Heart left ventricle (tissue), 16 donors: ENCODE results near the gene MAFG. TPM values are rescaled to one million over a fixed set of nuclear protein-coding genes. Genes with fewer than 3 reads are reported as not detected.
A peak's percentile ranks its signal among the peaks of the same experiment; 100 is the strongest.

Source experiments
- ATAC-seq, 4 donors: fragments of 200-7000 bp; cut with Tn5 transposase; one replicate each; pipeline ENCODE4 v1.9.1; 2020 to 2022; ENCODE audit warnings: moderate library complexity in 4 of 4, mild to moderate bottlenecking in 3 of 4, moderate number of reproducible peaks in 1 of 4
- DNase-seq, 5 donors: peaks; one replicate each; pipeline ENCODE4 v3.0.0-alpha.2; 2020
- H3K27ac ChIP-seq, 12 donors: fragments of 200-600 bp; sonication (generic) in 4 of 12; one replicate each; pipeline versions ENCODE4 v1.5.0 to v1.8.0; 2016 to 2022; ENCODE audit warnings: mild to moderate bottlenecking in 2 of 12
- H3K27me3 ChIP-seq, 9 donors: fragments of 200-600 bp; sonication (generic) in 2 of 9; one replicate each; pipeline versions ENCODE4 v1.5.1 to v1.8.0; 2016 to 2022; ENCODE audit warnings: mild to moderate bottlenecking in 3 of 9
- H3K36me3 ChIP-seq, 9 donors: fragments of 200-600 bp; sonication (generic) in 2 of 9; one replicate each; pipeline versions ENCODE4 v1.5.0 to v1.8.0; 2018 to 2022; ENCODE audit warnings: mild to moderate bottlenecking in 2 of 9
- H3K4me1 ChIP-seq, 12 donors: fragments of 200-600 bp; sonication (generic) in 4 of 12; one replicate each; pipeline versions ENCODE4 v1.5.0 to v1.8.0; 2016 to 2022; ENCODE audit warnings: mild to moderate bottlenecking in 3 of 12
- H3K4me3 ChIP-seq, 12 donors: fragments of 200-600 bp; sonication (generic) in 4 of 12; one replicate each; pipeline versions ENCODE4 v1.5.0 to v1.8.0; 2017 to 2022; ENCODE audit warnings: mild to moderate bottlenecking in 9 of 12, moderate library complexity in 4 of 12
- H3K9me3 ChIP-seq, 12 donors: fragments of 200-600 bp; sonication (generic) in 4 of 12; one replicate each; pipeline versions ENCODE4 v1.5.0 to v1.8.0; 2016 to 2022; ENCODE audit warnings: mild to moderate bottlenecking in 1 of 12
- CTCF ChIP-seq, 12 donors: fragments of 200-600 bp; sonication (generic) in 4 of 12; IDR thresholded peaks; one replicate each; pipeline versions ENCODE4 v1.5.0 to v1.8.0; 2018 to 2022; ENCODE audit warnings: antibody characterized with exemption in 12 of 12, mild to moderate bottlenecking in 5 of 12
- POLR2A ChIP-seq, 2 donors: fragments of 450-650 bp; IDR thresholded peaks; one replicate each; pipeline ENCODE4 v1.6.1; 2017; ENCODE audit warnings: antibody characterized with exemption in 2 of 2, mild to moderate bottlenecking in 2 of 2, moderate library complexity in 2 of 2
- WGBS, 4 donors: extraction: QIAGEN DNeasy Blood & Tissue Kit in 2 of 4; methylation state at CpG; one replicate each; pipeline versions ENCODE4 v1.1.5 to v1.1.7; 2013 to 2018; 5-methylcytosine and 5-hydroxymethylcytosine counted together
- intact Hi-C, 10 donors: fragments of 100-400 bp; cut with DNase I; formaldehyde crosslinking; loops; one replicate each; pipeline versions ENCODE4 v1.11.1 to v1.14.2; 2022
- polyA plus RNA-seq, 2 donors: library from polyadenylated mRNA; stranded (reverse); fragments of 200-250 nt; gene quantifications; one replicate each; pipeline ENCODE4 v1.2.3, GENCODE V29; 2013
- total RNA-seq, 9 donors: library from RNA; depleted of rRNA in 2 of 9; stranded (reverse); fragments of >200 nt in 2 of 9; fragmentation: NEBNext Ultra II Directional in 3 of 9; extraction: Animal tissue kit (Norgen Biotek cat#: 25700) in 3 of 9; gene quantifications; one replicate each; pipeline versions ENCODE4 v1.1.0 to v1.2.4, GENCODE V29; 2016 to 2023
- donor health status: ischemic (EF 13 %, LVEDD 7.1; RV severe dilation, severe dysfunction).
- donor health status: healthy with polysubstance abuse.
- donor health status: DM: no; HTN: yes; CAD: no.
- donor health status: DM: no; HTN: no; CAD: no.
- donor health status: ischemic (EF 25% LVEDD 6.9; RV normal size, moderate dysfunction).
- donor health status: ischemic (EF 25% LVEDD 5.7; RV mildly dilated, moderate dysfunction).
- donor health status: healthy.
- donor health status: DM: yes; HTN: yes; CAD: no.
- donor health status: ischemic (EF 35%, LVEDD 5.7; RV mildly dilated, moderate dysfunction).
- donor health status: nonischemic (EF 11% LVEDD 7.7; RV severe dilation, severe dysfunction).
- donor health status: DM: yes; HTN: yes; CAD: no.
- donor health status: PGD.
- donor health status: ischemic (EF 29% LVEDD 5.4; RV normal size, mild dysfunction).
- donor health status: nonischemic (EF 23%, LVEDD 6.1; RV moderate dilation, normal function).

Gene MAFG
- total and polyA plus RNA-seq, 11 donors: 10.2 to 30.5 (median 18.0) TPM

DNA sequence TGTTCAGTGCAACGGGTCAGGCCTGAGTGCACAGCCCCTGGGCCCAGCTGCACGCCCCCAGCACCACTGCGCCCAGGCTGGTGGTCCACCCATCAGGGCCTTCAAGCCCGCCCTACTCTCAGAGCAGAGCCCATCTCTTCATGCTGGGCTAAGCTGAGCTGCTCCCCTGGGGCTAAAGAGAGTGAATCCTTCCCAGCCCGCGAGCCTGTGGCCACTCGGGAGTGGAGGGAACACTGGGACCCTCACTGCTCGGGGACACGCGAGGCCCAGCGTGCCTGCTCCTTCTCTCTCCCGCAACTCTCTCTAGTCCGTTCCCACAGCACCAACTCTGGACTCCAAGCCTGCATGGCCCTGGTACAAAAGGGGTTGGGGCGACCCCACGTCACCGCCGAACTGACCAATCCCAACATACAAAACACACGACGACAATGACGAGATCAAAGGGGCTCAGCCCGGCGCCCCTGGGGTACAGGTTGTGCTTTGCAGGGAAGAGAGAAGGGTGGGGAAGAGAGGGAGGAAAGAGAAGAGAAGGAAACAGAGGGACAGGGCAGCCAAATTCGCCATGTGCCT is 5.5 kb downstream of the MAFG start:
- H3K9me3 ChIP-seq: no peaks in the 10 kb centered on the region
- H3K4me3 ChIP-seq: peak overlapping the region in 1 of 12 donors; percentile 49
- H3K36me3 ChIP-seq: peaks cover 0 to 39% (median 29%) of the 10 kb centered on the region in 9 donors
- H3K4me1 ChIP-seq: peaks cover 19 to 89% (median 50%) of the 10 kb centered on the region in 12 donors
- no peaks in the 10 kb centered on the region for H3K27me3 ChIP-seq
- TF ChIP-seq CTCF (IDR thresholded peaks at IDR 0.05): no peak
- no peak for TF ChIP-seq POLR2A (IDR thresholded peaks at IDR 0.05)
- intact Hi-C loops: loop anchor here in 1 of 10 donors (5.0 kb wide), 1 partner anchor 40 kb away; no protein-coding TSS in a partner anchor
- no peak for ATAC-seq
- WGBS, 4 donors: 91 to 95% (median 93%) methylated on average over 22 to 23 of the region's 23 CpGs
- H3K27ac ChIP-seq: peak overlapping the region in 3 of 12 donors; percentile 24 to 86 (median 79)
- DNase-seq: no peak

DNA sequence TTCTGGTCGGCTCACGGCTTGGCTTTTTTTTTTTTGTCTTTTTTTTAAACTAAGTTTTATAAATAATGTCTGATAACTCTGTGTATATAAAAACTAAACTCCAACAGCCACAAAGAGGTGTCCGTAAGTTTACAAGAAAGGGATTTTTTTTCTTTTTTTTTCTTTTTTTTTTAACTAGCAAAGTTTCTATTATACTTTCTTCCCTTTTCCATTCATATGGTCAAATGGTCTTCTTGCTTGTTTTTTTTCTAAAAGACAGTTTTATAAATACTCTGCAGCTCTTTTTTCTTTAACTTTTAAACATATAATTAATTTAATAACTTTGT is 6.0 kb downstream of the MAFG start:
- TF ChIP-seq POLR2A (IDR thresholded peaks at IDR 0.05) (no peak), CTCF (IDR thresholded peaks at IDR 0.05) (no peak)
- H3K4me1 ChIP-seq: peaks cover 19 to 92% (median 56%) of the 10 kb centered on the region in 12 donors
- H3K9me3 ChIP-seq: no peaks in the 10 kb centered on the region
- H3K27me3 ChIP-seq: no peaks in the 10 kb centered on the region
- ATAC-seq (no peak), DNase-seq (no peak)
- H3K36me3 ChIP-seq: peaks cover 0 to 39% (median 29%) of the 10 kb centered on the region in 9 donors
- peak overlapping the region in 1 of 12 donors; percentile 86 for H3K27ac ChIP-seq
- whole genome bisulfite sequencing, 4 donors: 85 to 92% (median 90%) methylated on average over 3 of the region's 3 CpGs
- peak overlapping the region in 1 of 12 donors; percentile 0 for H3K4me3 ChIP-seq
- intact Hi-C loops: loop anchor here in 1 of 10 donors (5.0 kb wide), 1 partner anchor 39 kb away; no protein-coding TSS in a partner anchor

DNA sequence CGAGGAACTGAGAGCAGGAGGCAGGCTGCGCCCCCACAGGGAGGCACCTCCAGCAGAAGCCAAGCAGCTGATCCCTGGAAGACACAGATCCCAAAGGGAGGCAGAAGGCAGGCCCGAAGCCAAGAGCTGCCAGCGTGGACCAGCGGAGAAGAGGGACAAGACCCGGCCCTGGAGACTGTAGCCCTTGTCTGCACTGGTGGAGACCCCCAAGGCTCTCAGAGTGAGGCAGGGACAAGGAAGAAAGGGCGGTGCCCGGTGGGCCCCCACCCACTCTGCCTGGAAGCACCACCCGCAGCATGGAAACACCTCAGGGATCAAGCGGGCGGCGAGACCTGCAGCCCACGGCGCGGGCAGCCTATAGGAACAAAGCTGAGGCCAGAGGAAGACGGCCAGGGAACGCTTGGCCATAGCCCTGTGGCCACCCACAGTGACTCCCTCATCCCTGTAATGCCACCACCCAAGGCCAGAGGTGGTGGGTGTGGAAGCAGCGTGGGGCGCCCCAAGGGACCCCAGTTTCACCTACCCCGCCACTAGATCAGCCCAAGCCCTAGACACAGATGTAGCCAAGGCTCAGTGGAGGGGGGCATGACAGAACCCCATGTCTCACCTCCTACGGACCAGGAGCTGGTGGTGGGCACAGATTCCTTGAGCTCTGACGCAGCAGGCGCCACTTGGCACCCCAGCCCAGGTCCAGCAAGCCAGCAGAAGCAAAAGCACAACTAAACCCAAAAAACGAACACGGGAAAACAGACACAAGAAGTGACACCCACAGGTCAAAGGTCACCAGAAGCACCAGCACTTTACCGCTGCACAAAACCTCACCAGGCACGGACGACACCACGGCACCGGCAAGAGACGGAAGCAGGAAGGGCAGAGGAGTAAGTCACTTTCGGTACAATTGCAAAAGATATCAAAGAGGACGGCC is 6.7 kb downstream of the MAFG start:
- H3K4me3 ChIP-seq: peak overlapping the region in 1 of 12 donors; percentile 0
- intact Hi-C loops: loop anchor here in 1 of 10 donors (5.0 kb wide), 1 partner anchor 39 kb away; no protein-coding TSS in a partner anchor
- DNase-seq (no peak), ATAC-seq (no peak)
- TF ChIP-seq POLR2A (IDR thresholded peaks at IDR 0.05): no peak
- H3K9me3 ChIP-seq: no peaks in the 10 kb centered on the region
- no peaks in the 10 kb centered on the region for H3K27me3 ChIP-seq
- H3K4me1 ChIP-seq: peaks cover 16 to 92% (median 53%) of the 10 kb centered on the region in 12 donors
- 84 to 91% (median 87%) methylated on average over 30 to 33 of the region's 33 CpGs for WGBS, 4 donors
- peak overlapping the region in 1 of 12 donors; percentile 86 for H3K27ac ChIP-seq
- H3K36me3 ChIP-seq: peaks cover 0 to 40% (median 29%) of the 10 kb centered on the region in 9 donors

- peaks cover 8 to 78% (median 36%) of the 10 kb centered on the region in 12 donors for H3K4me1 ChIP-seq
These were observed 8.5 kb downstream of the MAFG start for GRCh38 chr17:81918832-81919545.

More at GRCh38 chr17:81918832-81919545, 8.5 kb downstream of the MAFG start:
- Histone ChIP-seq H3K9me3 (no peaks in the 10 kb centered on the region), H3K4me3 (no peak overlapping the region), H3K36me3 (peaks cover 0 to 59% (median 46%) of the 10 kb centered on the region in 9 donors), H3K27me3 (no peaks in the 10 kb centered on the region), H3K27ac (peak overlapping the region in 3 of 12 donors; percentile 16 to 80 (median 79))
- intact Hi-C loops: no loop called here
- DNase-seq (no peak), ATAC-seq (no peak)
- TF ChIP-seq POLR2A (IDR thresholded peaks at IDR 0.05) (no peak), CTCF (IDR thresholded peaks at IDR 0.05) (no peak)
- 82 to 87% (median 85%) methylated on average over 13 to 15 of the region's 15 CpGs for WGBS, 4 donors
